ENCODE results near the gene HYAL1. TPM values are rescaled to one million over a fixed set of nuclear protein-coding genes. Genes with fewer than 3 reads are reported as not detected.
A peak's percentile ranks its signal among the peaks of the same experiment; 100 is the strongest.
"Not testable (repeated sequence)": the region's sequence is repeated elsewhere in the genome, so short reads cannot be mapped to it uniquely, and the experiment has no call there.

Gene HYAL1
- total RNA-seq, 1 donor from 2014 or later, result 52.2 TPM

DNA sequence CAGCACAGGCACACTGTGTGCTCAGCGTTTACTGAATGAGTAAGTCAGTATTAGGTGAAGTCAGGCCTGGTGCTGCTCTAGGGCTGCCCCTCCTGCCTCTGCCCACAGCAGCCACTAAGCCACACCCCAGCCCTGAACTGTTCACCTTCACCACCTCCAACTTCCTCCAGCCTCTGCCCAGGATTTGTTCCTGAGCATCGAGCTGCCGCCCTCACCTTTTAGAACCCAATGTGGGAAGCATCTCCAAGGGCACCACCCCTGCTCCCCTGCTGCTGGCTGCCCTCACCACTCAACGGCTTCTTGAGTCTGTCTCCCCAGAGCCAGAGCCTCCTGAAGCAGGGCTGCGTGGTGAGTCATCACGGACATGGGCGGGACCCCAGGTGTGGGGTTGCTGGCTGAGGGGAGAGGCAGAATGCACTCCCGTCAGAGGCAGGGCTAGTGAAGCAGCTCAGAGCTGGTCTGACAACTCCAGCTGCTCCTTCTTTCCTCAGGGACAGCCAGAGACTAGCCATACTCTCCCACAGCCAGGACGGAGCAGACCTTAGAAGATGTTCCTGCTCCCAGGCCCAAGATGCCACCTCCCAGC lies 13.4 kb upstream of the HYAL1 start:
- no peak for DNase-seq
- H3K4me1 ChIP-seq, result peaks cover 78% of the 10 kb centered on the region

GRCh38 chr3:50314816-50315215 lies 11.4 kb upstream of the HYAL1 start:
- Histone ChIP-seq H3K27ac (replicated peaks) (peak overlapping the region; percentile 11), H3K27me3 (ENCODE audit: low read depth) (no peaks in the 10 kb centered on the region), H3K36me3 (peaks cover 41% of the 10 kb centered on the region), H3K4me1 (peaks cover 62% of the 10 kb centered on the region), H3K4me3 (no peak overlapping the region), H3K9me3 (replicated peaks) (no peaks in the 10 kb centered on the region)
- TF ChIP-seq, protein P1, sequence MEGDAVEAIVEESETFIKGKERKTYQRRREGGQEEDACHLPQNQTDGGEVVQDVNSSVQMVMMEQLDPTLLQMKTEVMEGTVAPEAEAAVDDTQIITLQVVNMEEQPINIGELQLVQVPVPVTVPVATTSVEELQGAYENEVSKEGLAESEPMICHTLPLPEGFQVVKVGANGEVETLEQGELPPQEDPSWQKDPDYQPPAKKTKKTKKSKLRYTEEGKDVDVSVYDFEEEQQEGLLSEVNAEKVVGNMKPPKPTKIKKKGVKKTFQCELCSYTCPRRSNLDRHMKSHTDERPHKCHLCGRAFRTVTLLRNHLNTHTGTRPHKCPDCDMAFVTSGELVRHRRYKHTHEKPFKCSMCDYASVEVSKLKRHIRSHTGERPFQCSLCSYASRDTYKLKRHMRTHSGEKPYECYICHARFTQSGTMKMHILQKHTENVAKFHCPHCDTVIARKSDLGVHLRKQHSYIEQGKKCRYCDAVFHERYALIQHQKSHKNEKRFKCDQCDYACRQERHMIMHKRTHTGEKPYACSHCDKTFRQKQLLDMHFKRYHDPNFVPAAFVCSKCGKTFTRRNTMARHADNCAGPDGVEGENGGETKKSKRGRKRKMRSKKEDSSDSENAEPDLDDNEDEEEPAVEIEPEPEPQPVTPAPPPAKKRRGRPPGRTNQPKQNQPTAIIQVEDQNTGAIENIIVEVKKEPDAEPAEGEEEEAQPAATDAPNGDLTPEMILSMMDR (IDR thresholded peaks at IDR 0.05; ENCODE audit: borderline replicate concordance), result no peak
- DNase-seq, result no peak
- intact Hi-C loops (cut with micrococcal nuclease), result no loop called here

More for the DNA sequence above, 13.4 kb upstream of the HYAL1 start:
- TF ChIP-seq, protein P1 (IDR thresholded peaks at IDR 0.05; ENCODE audit: borderline replicate concordance), result no peak
- Histone ChIP-seq H3K36me3 (peaks cover 45% of the 10 kb centered on the region), H3K27ac (replicated peaks) (peak overlapping the region; percentile 99), H3K4me3 (peak overlapping the region; percentile 86), H3K9me3 (replicated peaks) (no peaks in the 10 kb centered on the region), H3K27me3 (ENCODE audit: low read depth) (no peaks in the 10 kb centered on the region)
- intact Hi-C loops (cut with micrococcal nuclease), result no loop called here

- Histone ChIP-seq H3K9me3 (replicated peaks) (no peaks in the 10 kb centered on the region), H3K27ac (replicated peaks) (peak overlapping the region; percentile 11), H3K4me1 (peaks cover 58% of the 10 kb centered on the region), H3K36me3 (peaks cover 40% of the 10 kb centered on the region), H3K4me3 (no peak overlapping the region), H3K27me3 (ENCODE audit: low read depth) (no peaks in the 10 kb centered on the region)
- TF ChIP-seq, protein P1 (IDR thresholded peaks at IDR 0.05; ENCODE audit: borderline replicate concordance), result no peak
- intact Hi-C loops (cut with micrococcal nuclease), result no loop called here
- no peak for DNase-seq
Observed at GRCh38 chr3:50314342-50314741, 11.0 kb upstream of the HYAL1 start.

DNA sequence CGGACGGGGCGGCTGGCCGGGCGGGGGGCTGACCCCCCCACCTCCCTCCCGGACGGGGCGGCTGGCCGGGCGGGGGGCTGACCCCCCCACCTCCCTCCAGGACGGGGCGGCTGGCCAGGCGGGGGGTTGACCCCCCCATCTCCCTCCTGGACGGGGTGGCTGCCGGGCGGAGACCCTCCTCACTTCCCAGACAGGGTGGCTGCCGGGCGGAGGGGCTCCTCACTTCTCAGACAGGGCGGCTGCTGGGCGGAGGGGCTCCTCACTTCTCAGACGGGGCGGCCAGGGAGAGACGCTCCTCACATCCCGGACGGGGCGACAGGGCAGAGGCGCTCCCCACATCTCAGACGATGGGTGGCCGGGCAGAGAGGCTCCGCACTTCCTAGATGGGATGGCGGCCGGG lies 8.7 kb upstream of the HYAL1 start:
- H3K27me3 ChIP-seq (ENCODE audit: low read depth); H3K27ac ChIP-seq (replicated peaks); H3K9me3 ChIP-seq (replicated peaks); DNase-seq; intact Hi-C loops (cut with micrococcal nuclease); H3K4me3 ChIP-seq: not testable (repeated sequence)
- H3K4me1 ChIP-seq, result peaks cover 35% of the 10 kb centered on the region
- H3K36me3 ChIP-seq, result peaks cover 29% of the 10 kb centered on the region

DNA sequence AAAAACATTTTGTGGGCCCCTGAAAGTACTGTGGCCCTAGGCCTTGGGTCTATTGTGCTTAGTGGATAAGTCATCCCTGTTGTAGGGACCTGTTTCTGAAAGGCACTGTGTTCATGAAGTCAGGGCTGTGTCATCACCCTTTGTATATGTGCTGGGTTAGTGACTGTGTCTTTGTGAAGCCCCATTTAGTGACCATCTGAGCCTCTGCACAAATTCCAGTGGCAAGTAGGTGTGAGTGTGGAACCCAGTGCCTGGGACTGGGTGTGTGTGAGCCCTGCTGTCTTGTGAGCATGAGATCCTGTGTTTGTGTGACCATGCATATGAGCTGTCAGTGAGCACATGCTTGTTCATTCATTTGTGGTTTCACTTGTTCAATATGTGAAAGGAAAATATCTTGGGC lies 1.2 kb upstream of the HYAL1 start:
- intact Hi-C loops (cut with micrococcal nuclease), result no loop called here
- peaks cover 44% of the 10 kb centered on the region for H3K4me1 ChIP-seq
- H3K27ac ChIP-seq (replicated peaks), result no peak overlapping the region
- no peak for DNase-seq
- H3K27me3 ChIP-seq (ENCODE audit: low read depth), result no peaks in the 10 kb centered on the region
- TF ChIP-seq, protein P1 (IDR thresholded peaks at IDR 0.05; ENCODE audit: borderline replicate concordance), result no peak
- no peaks in the 10 kb centered on the region for H3K9me3 ChIP-seq (replicated peaks)
- peaks cover 27% of the 10 kb centered on the region for H3K36me3 ChIP-seq
- H3K4me3 ChIP-seq, result no peak overlapping the region

DNA sequence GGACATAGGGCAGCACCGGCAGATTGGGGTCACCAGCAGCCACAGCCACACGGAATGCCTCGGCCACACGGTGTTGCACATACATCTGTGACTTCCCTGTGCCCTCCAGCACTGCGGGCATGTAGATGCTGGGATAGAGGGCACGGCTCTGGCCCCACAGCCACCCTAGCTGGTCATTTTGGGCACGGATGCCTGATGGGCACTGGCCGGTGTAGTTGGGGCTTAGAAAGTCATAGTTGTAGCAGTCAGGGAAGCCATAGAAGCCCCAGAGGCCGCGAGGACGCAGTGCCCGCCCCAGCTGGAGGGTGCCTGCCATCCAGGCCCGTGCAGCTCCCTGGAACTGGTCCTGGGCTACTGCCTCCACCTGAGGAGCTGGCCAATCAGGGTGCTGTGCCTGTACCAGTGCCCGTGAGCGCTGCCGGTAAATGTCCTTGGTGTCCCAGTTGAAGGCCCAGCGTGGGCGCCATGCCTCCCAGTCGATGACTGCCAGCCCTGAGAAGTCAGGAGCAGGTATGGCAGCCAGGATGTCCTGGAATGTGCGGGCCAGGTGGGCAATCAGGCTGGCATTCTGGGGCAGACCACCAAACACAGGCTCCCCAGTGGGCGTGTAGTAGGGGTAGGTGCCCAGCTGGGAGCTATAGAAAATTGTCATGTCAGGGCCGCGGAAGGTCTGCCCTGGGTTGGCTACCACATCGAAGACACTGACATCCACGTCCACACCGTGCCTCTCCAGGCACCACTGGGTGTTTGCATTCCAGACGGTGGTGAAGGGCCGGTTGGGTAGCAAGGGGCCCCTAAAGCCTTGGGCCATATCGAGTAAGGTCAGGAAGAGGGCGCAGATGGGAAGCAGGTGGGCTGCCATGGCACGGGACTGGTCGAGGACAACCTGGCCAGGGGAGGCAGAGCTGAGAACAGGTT lies 1.0 kb downstream of the HYAL1 start:
- intact Hi-C loops (cut with micrococcal nuclease), result no loop called here
- DNase-seq, result no peak
- TF ChIP-seq, protein P1 (IDR thresholded peaks at IDR 0.05; ENCODE audit: borderline replicate concordance), result no peak

More for the DNA sequence above, 1.0 kb downstream of the HYAL1 start:
- no peaks in the 10 kb centered on the region for H3K9me3 ChIP-seq (replicated peaks)
- peak overlapping the region; percentile 97 for H3K27ac ChIP-seq (replicated peaks)
- no peaks in the 10 kb centered on the region for H3K27me3 ChIP-seq (ENCODE audit: low read depth)
- peak overlapping the region; percentile 77 for H3K4me3 ChIP-seq
- peaks cover 58% of the 10 kb centered on the region for H3K4me1 ChIP-seq
- H3K36me3 ChIP-seq, result peaks cover 12% of the 10 kb centered on the region
